ENCODE measurements around the gene CYTH3.
"Not testable (repeated sequence)": the region's sequence is repeated elsewhere in the genome, so short reads cannot be mapped to it uniquely, and the experiment has no call there.

CYTH3 gene

DNA sequence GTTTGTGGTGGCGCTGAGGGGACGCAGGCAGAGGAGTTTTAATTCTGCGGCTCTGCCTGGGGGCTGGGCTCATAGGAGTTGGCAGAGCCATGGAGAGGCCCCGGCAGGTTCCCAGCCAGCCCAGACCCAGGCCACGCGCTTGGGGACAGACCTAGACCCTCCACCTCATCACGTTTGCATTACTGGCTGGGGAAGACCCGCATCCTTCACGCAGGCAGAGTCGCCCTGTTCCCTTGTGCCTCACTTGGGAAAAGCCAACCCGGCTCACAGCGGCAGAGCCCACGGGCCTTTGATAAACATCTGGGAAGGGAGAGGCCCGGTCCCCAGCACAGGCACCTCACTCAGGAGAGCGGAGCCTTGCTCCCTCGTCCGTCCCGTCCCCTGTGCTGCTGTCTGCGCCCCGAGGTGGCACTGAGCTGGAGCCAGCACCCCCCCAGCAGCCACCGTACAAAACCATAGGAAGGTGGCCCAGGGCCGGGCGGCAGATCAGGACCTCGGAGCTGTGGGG, 112.8 kb downstream of the CYTH3 start:
- DNase-seq (ENCODE audit: insufficient read length, low spot score) (no peak), FAIRE-seq (no peak)
- TF ChIP-seq POU2F2 (IDR thresholded peaks at IDR 0.05; ENCODE audit: low read depth, low read length) (no peak), POLR2AphosphoS5 (IDR thresholded peaks at IDR 0.05; ENCODE audit: low read depth, low read length) (0 out of 2 replicates have a peak, but pooled peaks have one; percentile 42), SPI1 (IDR thresholded peaks at IDR 0.05; ENCODE audit: low read depth, low read length) (no peak)

DNA sequence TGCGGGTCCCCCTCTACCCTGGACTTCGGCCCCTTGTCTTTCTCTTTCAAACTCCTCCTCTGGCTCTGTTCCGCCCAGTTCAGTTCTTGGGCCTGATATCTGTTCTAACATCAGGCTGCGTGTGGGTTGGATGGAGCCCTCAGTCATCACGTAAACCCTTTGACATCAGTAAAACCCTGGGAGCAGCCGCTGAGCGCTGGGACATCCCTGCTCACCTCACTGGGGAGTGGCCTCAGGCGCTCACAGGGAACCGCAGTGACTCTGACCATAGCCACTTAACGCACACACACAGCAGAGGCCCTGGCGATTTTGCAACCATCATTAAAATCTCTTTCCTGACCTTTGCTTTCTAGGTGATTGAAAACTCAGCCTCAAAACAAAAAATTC, 113.3 kb downstream of the CYTH3 start:
- FAIRE-seq (no peak), DNase-seq (ENCODE audit: insufficient read length, low spot score) (no peak)
- TF ChIP-seq POLR2A (IDR thresholded peaks at IDR 0.05; ENCODE audit: low read depth, low read length) (no peak), TAF1 (IDR thresholded peaks at IDR 0.05; ENCODE audit: low read depth, low read length) (no peak), POLR2AphosphoS5 (IDR thresholded peaks at IDR 0.05; ENCODE audit: low read depth, low read length) (no peak), POU2F2 (IDR thresholded peaks at IDR 0.05; ENCODE audit: low read depth, low read length) (no peak), PAX5 (IDR thresholded peaks at IDR 0.05; ENCODE audit: insufficient read depth, low read length, severe bottlenecking) (no peak), SPI1 (IDR thresholded peaks at IDR 0.05; ENCODE audit: low read depth, low read length) (no peak)

DNA sequence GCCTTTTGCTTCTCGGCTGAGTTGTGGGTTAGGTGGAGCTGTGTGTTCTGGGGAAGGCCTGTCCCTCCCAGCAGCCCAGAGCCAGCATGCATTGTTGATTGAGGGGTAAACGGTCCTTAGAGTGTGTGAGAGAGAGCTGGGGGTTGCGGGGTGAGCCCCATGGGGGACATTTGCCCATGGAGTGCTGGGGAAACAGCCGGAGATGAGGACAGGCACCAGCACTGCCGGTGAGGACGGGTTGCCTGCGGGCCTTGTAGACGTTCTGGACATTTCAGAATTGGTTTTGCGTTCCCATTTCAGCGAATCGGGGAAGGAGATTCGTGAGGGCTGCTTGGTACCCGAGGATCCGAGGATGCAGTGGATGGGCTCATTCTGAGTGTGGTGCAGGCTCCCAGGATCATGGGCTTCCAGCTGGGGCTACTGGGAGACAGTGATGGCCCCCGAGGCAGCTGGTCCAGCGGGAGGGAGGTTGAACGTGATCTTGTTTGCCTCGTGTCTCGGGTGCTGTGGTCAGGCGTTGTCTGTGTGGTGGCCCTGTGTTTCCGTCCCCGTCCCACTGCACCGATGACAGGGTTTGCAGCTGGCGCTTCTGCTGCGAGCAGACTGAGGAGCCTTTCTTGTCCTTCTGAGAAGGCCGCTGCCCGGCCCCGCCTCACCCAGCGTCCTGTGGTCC, 113.9 kb downstream of the CYTH3 start:
- DNase-seq (ENCODE audit: insufficient read length, low spot score) = no peak
- FAIRE-seq = no peak
- no peak for TF ChIP-seq POLR2AphosphoS5 (IDR thresholded peaks at IDR 0.05; ENCODE audit: low read depth, low read length)
- no peak for TF ChIP-seq POLR2A (IDR thresholded peaks at IDR 0.05; ENCODE audit: low read depth, low read length)
- TF ChIP-seq SPI1 (IDR thresholded peaks at IDR 0.05; ENCODE audit: low read depth, low read length) = no peak
- no peak for TF ChIP-seq POU2F2 (IDR thresholded peaks at IDR 0.05; ENCODE audit: low read depth, low read length)
- TF ChIP-seq PAX5 (IDR thresholded peaks at IDR 0.05; ENCODE audit: insufficient read depth, low read length, severe bottlenecking) = no peak
- no peak for TF ChIP-seq TAF1 (IDR thresholded peaks at IDR 0.05; ENCODE audit: low read depth, low read length)

DNA sequence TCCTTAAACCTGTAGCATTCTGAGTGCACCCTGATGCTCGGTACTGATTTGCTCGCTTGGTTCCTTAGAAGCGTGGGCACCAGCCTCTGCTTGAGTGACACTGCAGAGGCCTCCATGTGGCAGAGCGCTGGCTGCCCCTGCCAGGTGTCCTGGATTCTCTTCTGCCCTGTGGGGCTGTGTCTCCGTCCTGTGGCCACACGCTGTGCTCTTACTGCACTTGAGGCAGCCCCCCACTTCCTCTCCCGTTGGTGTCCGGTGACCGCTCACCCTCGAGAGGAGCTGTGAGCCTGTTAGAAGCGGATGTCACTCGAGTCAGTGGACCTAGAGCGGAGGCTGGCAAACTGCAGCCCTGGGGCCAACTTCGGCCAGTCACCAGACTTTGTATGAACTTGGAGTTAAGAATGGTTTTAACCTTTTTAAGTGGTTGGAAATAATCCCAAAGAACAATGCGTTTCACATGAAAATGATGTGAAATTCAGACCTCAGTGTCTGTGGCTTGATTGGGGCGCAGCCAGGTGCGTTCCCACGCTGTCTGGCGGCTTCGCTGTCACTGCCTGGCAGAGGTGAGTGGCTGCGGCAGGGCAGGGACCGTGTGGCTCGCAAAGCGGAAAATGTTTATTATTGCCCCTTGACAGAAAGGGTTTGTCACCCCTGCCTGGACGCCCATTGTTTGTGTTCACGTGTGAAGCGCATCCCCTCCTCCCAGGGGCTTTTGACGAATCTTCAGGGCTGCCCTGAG, 114.6 kb downstream of the CYTH3 start:
- DNase-seq (ENCODE audit: insufficient read length, low spot score) = no peak
- no peak for TF ChIP-seq POU2F2 (IDR thresholded peaks at IDR 0.05; ENCODE audit: low read depth, low read length)
- TF ChIP-seq POLR2AphosphoS5 (IDR thresholded peaks at IDR 0.05; ENCODE audit: low read depth, low read length) = no peak
- TF ChIP-seq SPI1 (IDR thresholded peaks at IDR 0.05; ENCODE audit: low read depth, low read length) = no peak
- TF ChIP-seq PAX5 (IDR thresholded peaks at IDR 0.05; ENCODE audit: insufficient read depth, low read length, severe bottlenecking) = no peak
- no peak for TF ChIP-seq POLR2A (IDR thresholded peaks at IDR 0.05; ENCODE audit: low read depth, low read length)
- TF ChIP-seq TAF1 (IDR thresholded peaks at IDR 0.05; ENCODE audit: low read depth, low read length) = no peak
- no peak for FAIRE-seq

DNA sequence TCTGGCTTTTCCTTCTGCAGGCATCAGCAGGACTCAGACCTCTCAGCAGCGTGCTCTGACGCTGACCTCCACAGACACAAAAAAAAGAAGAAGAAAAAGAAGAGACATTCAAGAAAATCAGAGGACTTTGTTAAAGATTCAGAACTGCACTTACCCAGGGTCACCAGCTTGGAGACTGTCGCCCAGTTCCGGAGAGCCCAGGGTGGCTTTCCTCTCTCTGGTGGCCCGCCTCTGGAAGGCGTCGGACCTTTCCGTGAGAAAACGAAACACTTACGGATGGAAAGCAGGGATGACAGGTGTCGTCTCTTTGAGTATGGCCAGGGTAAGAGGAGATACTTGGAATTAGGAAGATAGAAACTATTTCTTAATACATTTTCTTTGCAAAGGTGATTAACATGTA, 115.7 kb downstream of the CYTH3 start:
- DNase-seq (ENCODE audit: insufficient read length, low spot score) (no peak), FAIRE-seq (no peak)
- TF ChIP-seq PAX5 (IDR thresholded peaks at IDR 0.05; ENCODE audit: insufficient read depth, low read length, severe bottlenecking) = no peak
- TF ChIP-seq POLR2AphosphoS5 (IDR thresholded peaks at IDR 0.05; ENCODE audit: low read depth, low read length) = no peak

DNA sequence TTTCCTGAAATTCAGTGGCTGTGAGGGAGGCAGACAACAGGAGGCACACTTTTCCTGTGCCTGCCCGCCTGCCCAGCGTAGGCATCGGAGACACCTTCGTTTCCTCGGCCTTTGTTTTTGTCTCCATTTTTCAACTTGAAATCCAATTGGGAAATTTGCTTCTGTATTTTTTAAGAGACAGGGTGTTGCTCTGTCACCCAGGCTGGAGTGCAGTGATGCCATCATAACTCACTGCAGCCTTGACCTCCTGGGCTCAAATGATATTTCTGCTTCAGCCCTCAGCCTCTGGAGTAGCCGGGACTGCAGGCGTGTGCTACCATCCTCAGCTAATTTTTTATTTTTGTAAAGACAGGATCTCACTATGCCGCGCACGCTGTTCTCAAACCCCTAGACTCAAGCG, 116.8 kb downstream of the CYTH3 start:
- no peak for FAIRE-seq
- no peak for DNase-seq (ENCODE audit: insufficient read length, low spot score)
- no peak for TF ChIP-seq POU2F2 (IDR thresholded peaks at IDR 0.05; ENCODE audit: low read depth, low read length)

DNA sequence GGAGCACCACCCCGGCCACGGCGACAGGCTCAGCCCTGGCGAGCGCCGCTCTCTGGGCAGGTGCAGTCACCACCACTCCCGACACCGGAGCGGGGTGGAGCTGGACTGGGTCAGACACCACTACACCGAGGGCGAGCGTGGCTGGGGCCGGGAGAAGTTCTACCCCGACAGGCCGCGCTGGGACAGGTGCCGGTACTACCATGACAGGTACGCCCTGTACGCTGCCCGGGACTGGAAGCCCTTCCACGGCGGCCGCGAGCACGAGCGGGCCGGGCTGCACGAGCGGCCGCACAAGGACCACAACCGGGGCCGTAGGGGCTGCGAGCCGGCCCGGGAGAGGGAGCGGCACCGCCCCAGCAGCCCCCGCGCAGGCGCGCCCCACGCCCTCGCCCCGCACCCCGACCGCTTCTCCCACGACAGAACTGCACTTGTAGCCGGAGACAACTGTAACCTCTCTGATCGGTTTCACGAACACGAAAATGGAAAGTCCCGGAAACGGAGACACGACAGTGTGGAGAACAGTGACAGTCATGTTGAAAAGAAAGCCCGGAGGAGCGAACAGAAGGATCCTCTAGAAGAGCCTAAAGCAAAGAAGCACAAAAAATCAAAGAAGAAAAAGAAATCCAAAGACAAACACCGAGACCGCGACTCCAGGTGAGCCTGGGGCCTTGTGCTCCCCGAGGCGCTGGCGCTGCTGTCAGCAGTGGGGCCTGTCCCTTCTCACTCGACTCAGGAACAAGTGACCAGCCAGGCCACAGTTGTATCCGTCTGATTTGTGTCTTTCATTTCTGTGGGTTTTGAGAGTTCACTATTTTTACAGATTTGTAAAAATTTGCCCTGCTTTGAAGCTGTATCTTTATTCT, 117.7 kb downstream of the CYTH3 start:
- TF ChIP-seq SPI1 (IDR thresholded peaks at IDR 0.05; ENCODE audit: low read depth, low read length) = no peak
- no peak for TF ChIP-seq TAF1 (IDR thresholded peaks at IDR 0.05; ENCODE audit: low read depth, low read length)
- no peak for TF ChIP-seq PAX5 (IDR thresholded peaks at IDR 0.05; ENCODE audit: insufficient read depth, low read length, severe bottlenecking)
- TF ChIP-seq POU2F2 (IDR thresholded peaks at IDR 0.05; ENCODE audit: low read depth, low read length) = no peak
- TF ChIP-seq POLR2A (IDR thresholded peaks at IDR 0.05; ENCODE audit: low read depth, low read length) = no peak
- no peak for TF ChIP-seq POLR2AphosphoS5 (IDR thresholded peaks at IDR 0.05; ENCODE audit: low read depth, low read length)
- FAIRE-seq (no peak), DNase-seq (ENCODE audit: insufficient read length, low spot score) (no peak)

DNA sequence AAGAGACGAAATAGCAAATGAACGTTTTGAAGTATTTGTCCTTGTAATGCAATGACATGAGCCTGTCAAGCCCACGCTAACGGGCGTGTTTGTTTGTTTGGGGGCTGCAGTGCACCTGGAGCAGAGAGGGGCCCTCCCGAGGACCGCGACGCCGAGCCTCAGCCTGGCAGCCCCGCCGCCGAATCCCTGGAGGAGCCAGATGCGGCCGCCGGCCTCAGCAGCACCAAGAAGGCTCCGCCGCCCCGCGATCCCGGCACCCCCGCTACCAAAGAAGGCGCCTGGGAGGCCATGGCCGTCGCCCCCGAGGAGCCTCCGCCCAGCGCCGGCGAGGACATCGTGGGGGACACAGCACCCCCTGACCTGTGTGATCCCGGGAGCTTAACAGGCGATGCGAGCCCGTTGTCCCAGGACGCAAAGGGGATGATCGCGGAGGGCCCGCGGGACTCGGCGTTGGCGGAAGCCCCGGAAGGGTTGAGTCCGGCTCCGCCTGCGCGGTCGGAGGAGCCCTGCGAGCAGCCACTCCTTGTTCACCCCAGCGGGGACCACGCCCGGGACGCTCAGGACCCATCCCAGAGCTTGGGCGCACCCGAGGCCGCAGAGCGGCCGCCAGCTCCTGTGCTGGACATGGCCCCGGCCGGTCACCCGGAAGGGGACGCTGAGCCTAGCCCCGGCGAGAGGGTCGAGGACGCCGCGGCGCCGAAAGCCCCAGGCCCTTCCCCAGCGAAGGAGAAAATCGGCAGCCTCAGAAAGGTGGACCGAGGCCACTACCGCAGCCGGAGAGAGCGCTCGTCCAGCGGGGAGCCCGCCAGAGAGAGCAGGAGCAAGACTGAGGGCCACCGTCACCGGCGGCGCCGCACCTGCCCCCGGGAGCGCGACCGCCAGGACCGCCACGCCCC, 118.5 kb downstream of the CYTH3 start:
- DNase-seq (ENCODE audit: insufficient read length, low spot score) (no peak), FAIRE-seq (no peak)
- TF ChIP-seq POLR2AphosphoS5 (IDR thresholded peaks at IDR 0.05; ENCODE audit: low read depth, low read length) (no peak), POU2F2 (IDR thresholded peaks at IDR 0.05; ENCODE audit: low read depth, low read length) (no peak)

DNA sequence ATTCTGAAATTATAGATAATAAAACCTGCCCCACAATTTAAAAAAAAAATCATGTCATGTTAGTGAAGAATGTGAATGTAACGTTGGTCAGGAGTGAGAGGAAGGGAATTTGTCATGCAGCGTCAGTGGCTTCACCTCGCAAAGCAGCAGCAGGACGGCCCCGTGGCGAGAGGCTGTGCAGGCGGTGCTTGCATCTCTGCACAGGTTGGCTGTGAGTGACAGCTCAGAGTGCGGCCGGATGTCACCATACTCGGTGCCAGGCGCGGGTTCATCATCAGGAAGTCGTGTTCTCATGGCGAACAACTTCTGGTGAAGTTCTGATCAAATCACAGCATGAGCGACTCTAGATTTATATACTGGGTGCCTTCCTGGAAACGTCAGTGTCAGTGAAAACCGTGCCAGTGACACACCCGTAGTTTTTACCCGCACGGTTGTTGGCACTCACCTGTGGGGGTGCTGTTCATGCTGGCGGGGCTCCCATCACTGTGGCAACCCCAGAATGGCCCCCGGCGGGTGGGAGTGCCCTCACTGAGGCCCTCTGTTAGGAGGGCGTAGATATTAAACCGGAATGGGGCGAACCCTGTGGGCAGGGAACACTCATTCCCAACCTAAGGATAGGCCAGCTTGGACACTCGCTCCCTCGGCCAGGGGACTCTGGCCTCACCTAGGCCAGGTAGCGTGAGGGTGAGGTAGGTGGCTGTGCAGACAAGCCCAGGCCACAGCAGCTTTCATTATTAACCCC, 120.3 kb downstream of the CYTH3 start:
- DNase-seq (ENCODE audit: insufficient read length, low spot score) = no peak

DNA sequence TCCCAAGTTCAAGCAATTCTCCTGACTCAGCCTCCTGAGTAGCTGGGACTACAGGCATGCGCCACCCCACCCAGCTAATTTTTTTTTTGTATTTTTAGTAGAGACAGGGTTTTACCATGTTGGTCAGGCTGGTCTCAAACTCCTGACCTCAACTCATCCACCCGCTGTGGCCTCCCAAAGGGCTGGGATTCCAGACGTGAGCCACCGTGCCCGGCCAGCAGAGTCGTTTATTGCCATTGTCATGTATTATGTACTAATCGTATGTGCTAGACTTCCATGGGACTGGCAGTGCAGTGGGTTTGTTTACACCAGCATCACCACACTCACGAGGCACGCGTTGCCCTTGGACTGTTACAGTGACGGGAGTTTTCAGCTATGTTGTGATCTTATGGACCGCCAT, 120.9 kb downstream of the CYTH3 start:
- FAIRE-seq = peak; percentile 56
- not testable (repeated sequence) for DNase-seq (ENCODE audit: insufficient read length, low spot score)

More for the DNA sequence above, 120.3 kb downstream of the CYTH3 start:
- FAIRE-seq = no peak
- no peak for TF ChIP-seq TAF1 (IDR thresholded peaks at IDR 0.05; ENCODE audit: low read depth, low read length)
- no peak for TF ChIP-seq POLR2A (IDR thresholded peaks at IDR 0.05; ENCODE audit: low read depth, low read length)
- no peak for TF ChIP-seq POU2F2 (IDR thresholded peaks at IDR 0.05; ENCODE audit: low read depth, low read length)
- TF ChIP-seq SPI1 (IDR thresholded peaks at IDR 0.05; ENCODE audit: low read depth, low read length) = no peak
- no peak for TF ChIP-seq POLR2AphosphoS5 (IDR thresholded peaks at IDR 0.05; ENCODE audit: low read depth, low read length)
- no peak for TF ChIP-seq PAX5 (IDR thresholded peaks at IDR 0.05; ENCODE audit: insufficient read depth, low read length, severe bottlenecking)
